Hematopoietic multipotent progenitor cell treated with erythropoietin and hydrocortisone succinate and interleukin-3 and kit ligand, for 4 days (in vitro differentiated cells): Measurements from ENCODE around the gene SV2C.
A peak's percentile ranks its signal among the peaks of the same experiment; 100 is the strongest.

Source experiments
- DNase-seq: peaks from one replicate; pipeline ENCODE4 v3.0.0-alpha.2; 2015

Gene SV2C

GRCh38 chr5:76388236-76388635, 305.1 kb downstream of the SV2C start:
- no peak for DNase-seq

DNA sequence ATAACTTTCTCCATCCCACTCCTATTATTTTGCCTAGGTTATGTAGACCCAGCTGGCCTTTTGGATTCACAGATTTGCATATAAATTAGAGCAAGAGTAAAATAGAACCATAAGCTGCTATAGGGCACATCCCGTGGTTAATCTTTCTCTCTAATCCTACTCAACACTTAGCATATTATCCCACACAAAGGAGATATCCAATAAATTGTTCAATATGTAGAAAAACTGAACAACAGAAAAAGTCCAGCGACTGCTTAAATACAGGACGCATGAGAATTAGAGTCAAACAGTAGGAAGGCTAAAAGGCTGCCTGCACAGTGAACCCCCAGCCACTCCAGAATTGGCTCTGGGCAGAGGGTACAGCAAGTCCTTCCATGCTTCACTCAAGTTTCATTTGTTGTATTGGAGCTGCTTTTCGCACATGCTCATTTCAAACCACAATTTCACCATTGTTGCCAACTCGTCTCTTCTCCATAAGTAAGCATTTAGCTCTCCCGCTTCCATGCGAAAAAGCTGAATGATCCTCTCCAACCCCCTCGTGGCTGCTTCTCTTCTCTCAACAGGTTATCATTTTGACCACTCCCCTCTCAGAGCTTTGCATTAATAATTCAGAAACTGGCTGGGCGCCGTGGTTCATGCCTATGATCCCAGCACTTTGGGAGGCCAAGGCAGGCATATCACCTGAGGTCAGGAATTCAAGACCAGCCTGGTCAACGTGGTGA, 305.8 kb downstream of the SV2C start:
- no peak for DNase-seq

DNA sequence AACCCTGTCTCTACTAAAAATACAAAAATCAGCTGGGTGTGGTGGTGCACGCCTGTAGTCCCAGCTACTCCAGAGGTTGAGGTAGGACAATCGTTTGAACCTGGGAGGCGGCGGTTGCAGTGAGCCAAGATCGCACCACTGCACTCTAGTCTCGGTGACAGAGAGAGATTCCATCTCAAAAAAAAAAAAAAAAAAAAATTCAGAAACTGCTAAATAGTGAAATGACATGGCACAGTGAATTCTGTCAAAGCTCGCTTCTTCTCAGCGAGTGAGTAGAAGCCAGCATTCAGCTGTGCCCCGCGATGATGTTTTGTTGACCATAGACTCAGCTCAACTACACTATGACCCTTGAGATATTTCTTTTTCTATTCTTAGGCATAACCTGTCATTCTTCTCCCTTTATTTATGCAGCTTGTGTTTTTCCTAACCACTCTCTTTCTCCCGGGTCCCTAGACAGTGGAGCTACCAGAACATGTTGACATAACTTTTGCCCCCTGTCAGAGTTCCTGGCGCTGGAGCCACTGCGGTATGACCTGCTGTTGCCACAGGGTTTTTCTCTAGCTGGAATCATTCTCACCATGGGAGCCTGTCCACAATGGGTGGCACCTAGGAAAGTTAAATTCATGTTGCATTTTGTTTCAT, 306.5 kb downstream of the SV2C start:
- DNase-seq: no peak

DNA sequence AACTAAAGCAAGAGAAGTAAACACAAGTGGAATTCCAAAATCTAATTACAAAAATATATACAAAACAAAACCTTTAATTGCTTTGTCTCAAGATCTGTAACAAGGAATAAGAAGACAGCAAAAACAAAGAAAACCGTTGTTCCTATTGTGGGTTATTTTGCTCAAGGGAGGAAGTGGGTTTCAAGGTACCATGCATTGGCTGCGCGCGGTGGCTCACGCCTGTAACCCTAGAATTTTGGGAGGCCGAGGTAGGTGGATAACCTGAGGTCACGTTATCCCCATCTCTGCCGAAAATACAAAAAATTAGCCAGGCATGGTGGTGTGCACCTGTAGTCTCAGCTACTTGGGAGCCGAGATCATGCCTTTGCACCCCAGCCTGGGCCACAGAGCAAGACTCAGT, 307.8 kb downstream of the SV2C start:
- DNase-seq: peak; percentile 52

- peak; percentile 65 for DNase-seq
Observed at GRCh38 chr5:76393035-76393680, 310.0 kb downstream of the SV2C start.

GRCh38 chr5:76397200-76397599, 314.0 kb downstream of the SV2C start:
- no peak for DNase-seq

- DNase-seq: peak; percentile 48
Observed at GRCh38 chr5:76399268-76399667, 316.1 kb downstream of the SV2C start.

- DNase-seq: no peak
Observed at GRCh38 chr5:76400466-76400865, 317.3 kb downstream of the SV2C start.

DNA sequence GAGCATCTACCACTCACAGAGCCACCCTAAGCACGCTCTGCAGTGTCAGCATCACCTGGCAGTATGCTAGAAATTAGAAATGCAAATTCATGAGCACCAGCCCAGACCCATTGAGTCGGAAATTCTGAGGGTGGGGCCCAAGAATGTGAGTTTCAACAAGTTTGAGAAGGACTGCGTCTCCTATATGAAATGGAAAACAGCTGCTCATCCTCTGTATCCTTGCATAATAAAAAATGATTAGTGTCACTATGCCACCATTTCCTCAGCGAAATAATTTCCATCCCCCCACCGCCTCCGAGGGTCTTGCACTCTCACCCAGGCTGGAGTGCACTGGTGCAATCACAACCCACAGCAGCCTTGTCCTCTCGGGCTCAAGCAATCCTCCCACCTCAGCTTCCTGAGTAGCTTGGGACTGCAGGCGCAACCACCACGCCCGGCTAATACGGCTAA, 318.6 kb downstream of the SV2C start:
- DNase-seq: peak; percentile 60

- peak; percentile 99 for DNase-seq
Observed at GRCh38 chr5:76402251-76402885, 319.2 kb downstream of the SV2C start.

GRCh38 chr5:76402886-76403765, 319.9 kb downstream of the SV2C start, which contains the start of gene IQGAP2:
Gene IQGAP2 (plus strand): TSS chr5:76403285. CDS start chr5:76403546, 261 bp downstream.
- peak; percentile 93 for DNase-seq
